Neural progenitor cell (in vitro differentiated cells): ENCODE data around the gene TIAM1.

Source experiments
- EZH2 ChIP-seq: fragments of 200-600 bp; sonication (generic); IDR thresholded peaks from 2 replicates; pipeline ENCODE4 v1.6.1; 2017; ENCODE audit warnings: antibody characterized with exemption, mild to moderate bottlenecking, moderate library complexity
- EZH2phosphoT487 ChIP-seq: fragments of 200-600 bp; sonication (generic); IDR thresholded peaks from 2 replicates; pipeline ENCODE4 v1.6.1; 2017; ENCODE audit warnings: antibody characterized with exemption
- TF ChIP-seq, protein P1 (sequence below): fragments of 200-600 bp; sonication (generic); IDR thresholded peaks from 2 replicates; pipeline ENCODE4 v1.5.1; 2017; ENCODE audit warnings: antibody characterized with exemption, mild to moderate bottlenecking

- TF ChIP-seq, protein P1, sequence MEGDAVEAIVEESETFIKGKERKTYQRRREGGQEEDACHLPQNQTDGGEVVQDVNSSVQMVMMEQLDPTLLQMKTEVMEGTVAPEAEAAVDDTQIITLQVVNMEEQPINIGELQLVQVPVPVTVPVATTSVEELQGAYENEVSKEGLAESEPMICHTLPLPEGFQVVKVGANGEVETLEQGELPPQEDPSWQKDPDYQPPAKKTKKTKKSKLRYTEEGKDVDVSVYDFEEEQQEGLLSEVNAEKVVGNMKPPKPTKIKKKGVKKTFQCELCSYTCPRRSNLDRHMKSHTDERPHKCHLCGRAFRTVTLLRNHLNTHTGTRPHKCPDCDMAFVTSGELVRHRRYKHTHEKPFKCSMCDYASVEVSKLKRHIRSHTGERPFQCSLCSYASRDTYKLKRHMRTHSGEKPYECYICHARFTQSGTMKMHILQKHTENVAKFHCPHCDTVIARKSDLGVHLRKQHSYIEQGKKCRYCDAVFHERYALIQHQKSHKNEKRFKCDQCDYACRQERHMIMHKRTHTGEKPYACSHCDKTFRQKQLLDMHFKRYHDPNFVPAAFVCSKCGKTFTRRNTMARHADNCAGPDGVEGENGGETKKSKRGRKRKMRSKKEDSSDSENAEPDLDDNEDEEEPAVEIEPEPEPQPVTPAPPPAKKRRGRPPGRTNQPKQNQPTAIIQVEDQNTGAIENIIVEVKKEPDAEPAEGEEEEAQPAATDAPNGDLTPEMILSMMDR = no peak
- no peak for TF ChIP-seq EZH2
- TF ChIP-seq EZH2phosphoT487 = no peak
Observed at GRCh38 chr21:31194510-31195293, 149.4 kb downstream of the TIAM1 start.
